ENCODE results near the gene MYO5C.
A peak's percentile ranks its signal among the peaks of the same experiment; 100 is the strongest.

Gene MYO5C

DNA sequence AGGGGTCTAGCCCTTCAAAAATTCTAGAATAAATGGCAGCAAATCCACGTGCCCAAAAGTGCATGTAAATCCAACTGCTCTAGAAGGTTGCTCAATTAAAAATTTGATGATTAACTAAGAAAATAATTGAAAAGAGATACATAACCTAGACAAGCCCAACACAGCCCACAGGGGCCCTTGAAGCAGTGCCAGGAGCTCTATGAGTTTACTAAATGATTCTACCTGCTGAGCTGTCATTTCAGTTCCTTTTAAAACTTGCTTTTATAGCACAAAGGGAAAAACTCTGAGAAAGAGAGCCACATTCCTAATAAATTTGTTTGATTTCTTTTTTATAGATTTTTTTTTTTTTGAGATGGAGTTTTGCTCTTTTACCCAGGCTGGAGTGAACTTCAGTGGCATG, 65.5 kb downstream of the MYO5C start:
- TF ChIP-seq, protein P1, sequence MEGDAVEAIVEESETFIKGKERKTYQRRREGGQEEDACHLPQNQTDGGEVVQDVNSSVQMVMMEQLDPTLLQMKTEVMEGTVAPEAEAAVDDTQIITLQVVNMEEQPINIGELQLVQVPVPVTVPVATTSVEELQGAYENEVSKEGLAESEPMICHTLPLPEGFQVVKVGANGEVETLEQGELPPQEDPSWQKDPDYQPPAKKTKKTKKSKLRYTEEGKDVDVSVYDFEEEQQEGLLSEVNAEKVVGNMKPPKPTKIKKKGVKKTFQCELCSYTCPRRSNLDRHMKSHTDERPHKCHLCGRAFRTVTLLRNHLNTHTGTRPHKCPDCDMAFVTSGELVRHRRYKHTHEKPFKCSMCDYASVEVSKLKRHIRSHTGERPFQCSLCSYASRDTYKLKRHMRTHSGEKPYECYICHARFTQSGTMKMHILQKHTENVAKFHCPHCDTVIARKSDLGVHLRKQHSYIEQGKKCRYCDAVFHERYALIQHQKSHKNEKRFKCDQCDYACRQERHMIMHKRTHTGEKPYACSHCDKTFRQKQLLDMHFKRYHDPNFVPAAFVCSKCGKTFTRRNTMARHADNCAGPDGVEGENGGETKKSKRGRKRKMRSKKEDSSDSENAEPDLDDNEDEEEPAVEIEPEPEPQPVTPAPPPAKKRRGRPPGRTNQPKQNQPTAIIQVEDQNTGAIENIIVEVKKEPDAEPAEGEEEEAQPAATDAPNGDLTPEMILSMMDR (IDR thresholded peaks at IDR 0.05; ENCODE audit: insufficient read depth, low read depth, low read length, missing control alignments): no peak
- no peak for DNase-seq (ENCODE audit: low read depth)
- H3K4me3 ChIP-seq (ENCODE audit: low read depth, low read length): no peak overlapping the region

- H3K4me3 ChIP-seq (ENCODE audit: low read depth, low read length): no peak overlapping the region
- DNase-seq (ENCODE audit: low read depth): peak; percentile 68
- TF ChIP-seq, protein P1 (IDR thresholded peaks at IDR 0.05; ENCODE audit: insufficient read depth, low read depth, low read length, missing control alignments): no peak
These were observed 66.7 kb downstream of the MYO5C start for GRCh38 chr15:52228921-52229320.

GRCh38 chr15:52227456-52227855, 68.1 kb downstream of the MYO5C start:
- TF ChIP-seq, protein P1 (IDR thresholded peaks at IDR 0.05; ENCODE audit: insufficient read depth, low read depth, low read length, missing control alignments): peak; percentile 90

GRCh38 chr15:52225230-52225629, 70.4 kb downstream of the MYO5C start:
- DNase-seq (ENCODE audit: low read depth): no peak
- H3K4me3 ChIP-seq (ENCODE audit: low read depth, low read length): no peak overlapping the region
- TF ChIP-seq, protein P1 (IDR thresholded peaks at IDR 0.05; ENCODE audit: insufficient read depth, low read depth, low read length, missing control alignments): no peak

More at GRCh38 chr15:52227456-52227855, 68.1 kb downstream of the MYO5C start:
- no peak overlapping the region for H3K4me3 ChIP-seq (ENCODE audit: low read depth, low read length)
- peak; percentile 93 for DNase-seq (ENCODE audit: low read depth)

GRCh38 chr15:52224211-52224610, 71.4 kb downstream of the MYO5C start:
- H3K4me3 ChIP-seq (ENCODE audit: low read depth, low read length): no peak overlapping the region
- DNase-seq (ENCODE audit: low read depth): no peak
- TF ChIP-seq, protein P1 (IDR thresholded peaks at IDR 0.05; ENCODE audit: insufficient read depth, low read depth, low read length, missing control alignments): no peak

DNA sequence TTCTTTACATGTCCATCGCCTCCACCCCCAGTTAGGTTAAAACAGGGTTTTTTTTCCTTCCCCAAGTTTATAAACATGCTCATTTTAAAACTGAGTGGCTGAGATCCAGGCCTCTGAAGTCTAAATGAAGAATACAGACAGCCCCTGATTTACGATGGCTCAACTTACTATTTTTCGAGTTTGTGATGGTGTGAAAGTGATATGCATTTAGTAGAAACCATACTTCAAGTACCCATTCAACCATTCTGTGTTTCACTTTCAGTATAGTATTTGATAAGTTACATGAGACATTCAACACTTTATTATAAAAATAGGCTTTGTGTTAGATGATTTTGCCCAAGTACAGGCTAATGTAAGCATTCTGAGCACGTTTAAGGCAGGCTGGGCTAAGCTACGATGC, 73.9 kb downstream of the MYO5C start:
- TF ChIP-seq, protein P1 (IDR thresholded peaks at IDR 0.05; ENCODE audit: insufficient read depth, low read depth, low read length, missing control alignments): no peak
- H3K4me3 ChIP-seq (ENCODE audit: low read depth, low read length): peak overlapping the region; percentile 54
- DNase-seq (ENCODE audit: low read depth): peak; percentile 71

DNA sequence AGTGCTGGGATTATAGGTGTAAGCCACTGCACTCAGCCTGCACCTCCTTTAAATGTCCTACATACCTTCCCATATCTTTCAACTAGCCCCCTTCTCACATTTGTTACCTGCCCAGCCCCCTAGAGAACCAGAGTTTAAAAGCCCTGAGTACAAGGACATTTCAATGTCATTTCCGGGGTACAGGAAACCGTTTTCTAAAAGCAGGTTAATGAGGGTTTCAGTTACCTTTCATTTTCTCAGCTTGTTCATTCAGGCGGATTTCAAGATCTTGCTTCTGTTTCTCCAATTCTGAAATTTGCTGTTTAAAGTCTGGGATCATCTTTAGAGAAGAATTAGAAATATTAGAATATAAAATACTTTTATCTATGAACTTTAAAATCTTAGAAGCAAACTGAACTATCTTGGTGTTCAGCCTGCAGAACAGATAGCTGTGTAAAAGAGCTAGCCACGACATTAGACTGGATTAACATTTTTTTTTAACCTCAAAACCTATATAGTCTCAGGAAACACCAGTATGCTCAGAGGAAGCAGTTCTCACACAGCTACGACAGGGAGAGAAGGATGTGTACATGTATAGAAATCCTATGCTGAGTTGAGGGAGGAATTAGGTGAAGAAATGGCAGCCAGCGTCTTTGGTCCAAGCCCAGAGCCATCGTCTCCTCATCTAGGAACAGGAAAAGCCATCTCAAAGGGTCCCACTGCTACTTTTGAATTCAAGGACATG, 74.5 kb downstream of the MYO5C start:
- peak; percentile 66 for DNase-seq (ENCODE audit: low read depth)
- peak overlapping the region; percentile 54 for H3K4me3 ChIP-seq (ENCODE audit: low read depth, low read length)
- TF ChIP-seq, protein P1 (IDR thresholded peaks at IDR 0.05; ENCODE audit: insufficient read depth, low read depth, low read length, missing control alignments): no peak

All from GM12865 (cell line).